IMR-90 (cell line): ENCODE results near the gene MED26. TPM values are rescaled to one million over a fixed set of nuclear protein-coding genes. Genes with fewer than 3 reads are reported as not detected.
"Not testable (repeated sequence)": the region's sequence is repeated elsewhere in the genome, so short reads cannot be mapped to it uniquely, and the experiment has no call there.

Experiments used
- ATAC-seq: fragments of 200-7000 bp; cut with Tn5 transposase; 2 replicates; pipeline ENCODE4 v1.9.1; 2020; ENCODE audit warnings: low read depth, mild to moderate bottlenecking, moderate library complexity
- BruUV-seq: library from RNA; stranded (reverse); fragments of 400-500 nt; replicated peaks from 2 replicates; lab custom pipeline; 2021; lab: Mats Ljungman, UMichigan
- CTCF ChIA-PET: fragments of 300-600 bp; formaldehyde crosslinking; extraction: SDS; loops from one replicate; lab custom pipeline; 2021; ENCODE audit warnings: antibody characterized with exemption; lab: Yijun Ruan, JAX
- POLR2A ChIA-PET: fragments of 300-600 bp; sonication (Branson Sonifier 250); formaldehyde crosslinking; loops from one replicate; lab custom pipeline; 2022; ENCODE audit warnings: antibody characterized with exemption; ENCODE audit not compliant: unreplicated experiment; lab: Charles Lee
- DNase-seq: peaks from one replicate; pipeline ENCODE4 v3.0.0; 2013
- H2AFZ ChIP-seq: replicated peaks from 2 replicates; pipeline ENCODE3; 2013; ENCODE audit warnings: low read length, mild to moderate bottlenecking; ENCODE audit not compliant: poor library complexity
- H2AK5ac ChIP-seq: 2 replicates; pipeline ENCODE4 v1.6.1; 2013; ENCODE audit warnings: low read depth, low read length, inconsistent platforms
- H2AK9ac ChIP-seq: replicated peaks from 2 replicates; pipeline ENCODE3; 2013; ENCODE audit warnings: mild to moderate bottlenecking, low read depth, low read length, moderate library complexity; ENCODE audit not compliant: poor library complexity
- H2BK120ac ChIP-seq: 2 replicates; pipeline ENCODE4 v1.6.1; 2013; ENCODE audit warnings: low read depth, low read length, inconsistent platforms
- H2BK15ac ChIP-seq: 3 replicates; pipeline ENCODE4 v1.6.1; 2013; ENCODE audit warnings: low read depth, low read length, inconsistent platforms
- H2BK20ac ChIP-seq: 2 replicates; pipeline ENCODE4 v1.6.1; 2013; ENCODE audit warnings: low read depth, mild to moderate bottlenecking, inconsistent platforms, low read length, moderate library complexity
- H2BK5ac ChIP-seq: 2 replicates; pipeline ENCODE4 v1.6.1; 2013; ENCODE audit warnings: mild to moderate bottlenecking, low read depth, low read length, inconsistent platforms; ENCODE audit not compliant: poor library complexity, severe bottlenecking
- H3K14ac ChIP-seq: replicated peaks from 2 replicates; pipeline ENCODE4 v1.6.1; 2013; ENCODE audit warnings: low read depth, low read length, inconsistent platforms
- H3K18ac ChIP-seq: 2 replicates; pipeline ENCODE4 v1.6.1; 2013; ENCODE audit warnings: low read depth, low read length, control low read depth
- H3K23ac ChIP-seq: 2 replicates; pipeline ENCODE4 v1.6.1; 2013; ENCODE audit warnings: low read depth, low read length, inconsistent platforms
- H3K27ac ChIP-seq: 2 replicates; pipeline ENCODE4 v1.5.1; 2013; ENCODE audit warnings: mild to moderate bottlenecking, control low read depth, low read length; ENCODE audit not compliant: insufficient read depth
- H3K27me3 ChIP-seq: 2 replicates; pipeline ENCODE4 v1.6.1; 2013; ENCODE audit warnings: low read length; ENCODE audit not compliant: control insufficient read depth, insufficient read depth
- H3K36me3 ChIP-seq: 2 replicates; pipeline ENCODE4 v1.6.1; 2013; ENCODE audit warnings: low read length, mixed read lengths; ENCODE audit not compliant: control insufficient read depth, insufficient read depth
- H3K4ac ChIP-seq: 2 replicates; pipeline ENCODE4 v1.6.1; 2013; ENCODE audit warnings: low read depth, low read length, inconsistent platforms
- H3K4me1 ChIP-seq: 2 replicates; pipeline ENCODE4 v1.6.1; 2013; ENCODE audit warnings: low read length, mixed read lengths; ENCODE audit not compliant: control insufficient read depth, insufficient read depth
- H3K4me2 ChIP-seq: 2 replicates; pipeline ENCODE4 v1.6.1; 2013; ENCODE audit warnings: low read depth, mild to moderate bottlenecking, control low read depth, low read length, moderate library complexity
- H3K4me3 ChIP-seq: 2 replicates; pipeline ENCODE4 v1.5.1; 2013; ENCODE audit warnings: low read depth, mild to moderate bottlenecking, control low read depth, low read length, moderate library complexity; ENCODE audit not compliant: insufficient read depth
- H3K56ac ChIP-seq: 2 replicates; pipeline ENCODE4 v1.6.1; 2013; ENCODE audit warnings: low read length, inconsistent platforms; ENCODE audit not compliant: insufficient read depth; ENCODE audit errors: extremely low read depth
- H3K79me1 ChIP-seq, 2 experiments: 2 replicates each; pipeline ENCODE4 v1.6.1; 2013; ENCODE audit warnings: low read length in 2 of 2, inconsistent platforms in 1 of 2, low read depth in 1 of 2
- H3K9ac ChIP-seq: 2 replicates; pipeline ENCODE4 v1.6.1; 2013; ENCODE audit warnings: low read depth, low read length, control low read depth
- H3K9me1 ChIP-seq: 2 replicates; pipeline ENCODE4 v1.6.1; 2013; ENCODE audit warnings: low read length, inconsistent platforms; ENCODE audit not compliant: insufficient read depth
- H3K9me3 ChIP-seq: 2 replicates; pipeline ENCODE4 v1.6.1; 2013; ENCODE audit warnings: low read length; ENCODE audit not compliant: control insufficient read depth, insufficient read depth
- H4K20me1 ChIP-seq: 2 replicates; pipeline ENCODE4 v1.6.1; 2013; ENCODE audit warnings: low read length, inconsistent platforms; ENCODE audit not compliant: insufficient read depth
- H4K5ac ChIP-seq: 2 replicates; pipeline ENCODE4 v1.6.1; 2013; ENCODE audit warnings: mild to moderate bottlenecking, low read depth, low read length, control low read depth
- H4K8ac ChIP-seq, 2 experiments: 2 replicates each; pipeline ENCODE4 v1.6.1; 2013; ENCODE audit warnings: low read depth in 2 of 2, low read length in 2 of 2, control low read depth in 1 of 2, inconsistent platforms in 1 of 2
- H4K91ac ChIP-seq: 2 replicates; pipeline ENCODE4 v1.6.1; 2013; ENCODE audit warnings: low read depth, low read length, inconsistent platforms; ENCODE audit not compliant: insufficient read depth
- WGBS, 2 experiments: methylation state at CpG; one replicate each; pipeline versions ENCODE4 v1.1.5 to v1.1.7; 2013; ENCODE audit warnings: missing lambda C conversion rate in 2 of 2; ENCODE audit not compliant: insufficient read length in 1 of 2; ENCODE audit errors: extremely low coverage in 2 of 2; 5-methylcytosine and 5-hydroxymethylcytosine counted together
- dilution Hi-C: fragments of 300-500 bp; cut with HindIII; formaldehyde crosslinking; loops from one replicate; pipeline ENCODE4 v1.14.3; 2018; ENCODE audit warnings: low sequenced_read_pairs; ENCODE audit not compliant: unreplicated experiment
- in situ Hi-C: fragments of 300-500 bp; cut with MboI; formaldehyde crosslinking; loops from 3 replicates; pipeline ENCODE4 v1.14.3; 2019; ENCODE audit warnings: low sequenced_read_pairs, inconsistent platforms, mixed read lengths
- intact Hi-C: fragments of 100-400 bp; cut with micrococcal nuclease; formaldehyde crosslinking; loops from 2 replicates; pipeline ENCODE4 v1.10.0; 2022
- polyA plus RNA-seq, 3 experiments: library from polyadenylated mRNA; depleted of rRNA; stranded (reverse); fragments of >200 nt; gene quantifications; 2 replicates each; pipeline ENCODE4 v1.2.3, GENCODE V29; 2012; ENCODE audit warnings: low replicate concordance in 1 of 3
- total RNA-seq: library from RNA; depleted of rRNA; stranded (reverse); fragments of >200 nt; gene quantifications from 2 replicates; pipeline ENCODE4 v1.2.3, GENCODE V29; 2012

MED26 gene
- total and polyA plus RNA-seq, 2 of the 4 experiments (the other 2 are of a cell fraction), result 2.0 to 4.0 TPM

DNA sequence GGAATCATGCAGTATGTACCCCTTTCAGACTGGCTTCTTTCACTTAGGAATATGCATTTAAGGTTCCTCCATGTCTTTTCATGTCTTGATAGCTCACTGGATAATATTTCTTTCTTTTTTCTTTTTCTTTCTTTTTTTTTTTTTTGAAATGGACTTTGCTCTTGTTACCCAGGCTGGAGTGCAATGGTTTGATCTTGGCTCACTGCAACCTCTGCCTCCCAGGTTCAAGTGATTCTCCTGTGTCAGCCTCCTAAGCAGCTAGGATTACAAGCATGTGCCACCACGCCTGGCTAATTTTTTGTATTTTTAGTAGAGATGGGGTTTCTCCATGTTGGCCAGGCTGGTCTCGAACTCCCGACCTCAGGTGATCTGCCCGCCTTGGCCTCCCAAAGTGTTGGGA, 40.7 kb upstream of the MED26 start:
- ATAC-seq, BruUV-seq, H3K14ac ChIP-seq, H2BK5ac ChIP-seq, intact Hi-C loops, H4K8ac ChIP-seq, H4K20me1 ChIP-seq, H4K5ac ChIP-seq, in situ Hi-C loops, H3K4me3 ChIP-seq, H2BK20ac ChIP-seq, H3K9me1 ChIP-seq, H3K56ac ChIP-seq, H3K18ac ChIP-seq, H2BK15ac ChIP-seq, H3K9ac ChIP-seq, H3K79me1 ChIP-seq, DNase-seq, H3K27me3 ChIP-seq, H2AK5ac ChIP-seq, dilution Hi-C loops, H4K91ac ChIP-seq, H3K36me3 ChIP-seq, H2AFZ ChIP-seq, H3K23ac ChIP-seq, CTCF ChIA-PET, H2BK120ac ChIP-seq, H3K27ac ChIP-seq, H3K4me1 ChIP-seq, H3K9me3 ChIP-seq, POLR2A ChIA-PET, H3K4me2 ChIP-seq, H2AK9ac ChIP-seq, H3K4ac ChIP-seq: not testable (repeated sequence)
- no CpG with 5 or more reads among the region's 4 CpGs for WGBS, 2 experiments
